Effector memory CD8-positive, alpha-beta T cell (primary cell): ENCODE data around the gene TTLL9.
"Not testable (repeated sequence)": the region's sequence is repeated elsewhere in the genome, so short reads cannot be mapped to it uniquely, and the experiment has no call there.

Experiments used
- ATAC-seq: fragments of 150-1000 bp; cut with Tn5 transposase; replicated peaks from 2 replicates; pipeline ENCODE4 v1.10.0; 2021; ENCODE audit warnings: mild to moderate bottlenecking, moderate library complexity
- DNase-seq, 3 experiments: peaks; one replicate each; pipeline ENCODE4 v3.0.0; 2021
- H3K27ac Mint-ChIP-seq, 2 donors: one replicate each; pipeline ENCODE4 v1.8.0; 2022; ENCODE audit warnings: mild to moderate bottlenecking in 2 of 2, mixed read lengths in 2 of 2, moderate library complexity in 2 of 2
- H3K27me3 Mint-ChIP-seq, 2 donors: one replicate each; pipeline ENCODE4 v1.8.0; 2022; ENCODE audit warnings: mixed read lengths in 2 of 2
- H3K36me3 Mint-ChIP-seq: one replicate; pipeline ENCODE4 v1.8.0; 2022; ENCODE audit warnings: mild to moderate bottlenecking, moderate library complexity, mixed read lengths; ENCODE audit not compliant: insufficient read depth
- H3K4me1 Mint-ChIP-seq, 2 donors: one replicate each; pipeline ENCODE4 v1.8.0; 2022; ENCODE audit warnings: low read depth in 2 of 2, mixed read lengths in 2 of 2
- H3K4me3 Mint-ChIP-seq, 2 donors: one replicate each; pipeline ENCODE4 v1.8.0; 2022; ENCODE audit warnings: mild to moderate bottlenecking in 2 of 2, mixed read lengths in 2 of 2, moderate library complexity in 2 of 2
- H3K9me3 Mint-ChIP-seq, 2 donors: one replicate each; pipeline ENCODE4 v1.8.0; 2022; ENCODE audit warnings: mixed read lengths in 2 of 2
- total RNA-seq, 9 experiments: gene quantifications; one replicate each; lab custom pipeline; 2026; lab: John Stamatoyannopoulos, UW

Gene TTLL9
- 0 to 0.18 (median 0) reads per million in 9 experiments for total RNA-seq

- Mint-ChIP-seq H3K27me3 (peaks cover 41 to 55% of the 10 kb centered on the region in 2 donors), H3K4me3 (peak within 1 kb of the TSS; percentile 82 to 85), H3K9me3 (no peaks in the 10 kb centered on the region), H3K27ac (peak within 1 kb of the TSS; percentile 5 to 59), H3K36me3 (peaks cover 4% of the 10 kb centered on the region), H3K4me1 (peaks cover 14% of the 10 kb centered on the region in 2 donors)
- peak; percentile 65 for ATAC-seq
- DNase-seq, result peak in 1 of 3 experiments; percentile 17
Observed at GRCh38 chr20:31869942-31870725, at the start of gene TTLL9, which contains the start of gene DUSP15. TTLL9 (plus strand) TSS chr20:31870634; CDS start chr20:31871127, 493 bp downstream. DUSP15 (minus strand) TSS chr20:31870527; CDS start chr20:31870337, 190 bp downstream.

- no peak overlapping the region for H3K27ac Mint-ChIP-seq
- DNase-seq (no peak), ATAC-seq (no peak)
- H3K9me3 Mint-ChIP-seq, result no peaks in the 10 kb centered on the region
- H3K27me3 Mint-ChIP-seq, result no peaks in the 10 kb centered on the region
- H3K4me3 Mint-ChIP-seq, result no peak overlapping the region
- H3K36me3 Mint-ChIP-seq, result no peaks in the 10 kb centered on the region
- peaks cover 4% of the 10 kb centered on the region in 2 donors for H3K4me1 Mint-ChIP-seq
Observed at GRCh38 chr20:31821427-31821826, 49.0 kb upstream of the TTLL9 start.

GRCh38 chr20:31822421-31823330 lies 47.8 kb upstream of the TTLL9 start:
- Mint-ChIP-seq H3K27ac (no peak overlapping the region), H3K27me3 (no peaks in the 10 kb centered on the region), H3K36me3 (no peaks in the 10 kb centered on the region), H3K4me1 (peaks cover 4% of the 10 kb centered on the region in 2 donors), H3K9me3 (no peaks in the 10 kb centered on the region), H3K4me3 (peak overlapping the region in 1 of 2 donors; percentile 59)
- peak; percentile 90 for ATAC-seq
- DNase-seq, result peak; percentile 72 to 75 (median 75)

GRCh38 chr20:31823360-31824124 lies 46.9 kb upstream of the TTLL9 start:
- H3K9me3 Mint-ChIP-seq, result no peaks in the 10 kb centered on the region
- H3K27me3 Mint-ChIP-seq, result no peaks in the 10 kb centered on the region
- no peak for DNase-seq
- H3K4me3 Mint-ChIP-seq, result no peak overlapping the region
- H3K4me1 Mint-ChIP-seq, result peaks cover 4% of the 10 kb centered on the region in 2 donors
- no peak overlapping the region for H3K27ac Mint-ChIP-seq
- no peak for ATAC-seq
- no peaks in the 10 kb centered on the region for H3K36me3 Mint-ChIP-seq

- DNase-seq (no peak), ATAC-seq (no peak)
- Mint-ChIP-seq H3K36me3 (no peaks in the 10 kb centered on the region), H3K9me3 (no peaks in the 10 kb centered on the region), H3K4me1 (peaks cover 4% of the 10 kb centered on the region in 2 donors), H3K27ac (no peak overlapping the region), H3K4me3 (no peak overlapping the region), H3K27me3 (no peaks in the 10 kb centered on the region)
Observed at GRCh38 chr20:31824125-31824485, 46.3 kb upstream of the TTLL9 start.

- Mint-ChIP-seq H3K36me3 (no peaks in the 10 kb centered on the region), H3K27ac (no peak overlapping the region), H3K4me1 (peaks cover 4% of the 10 kb centered on the region in 2 donors), H3K27me3 (no peaks in the 10 kb centered on the region), H3K9me3 (no peaks in the 10 kb centered on the region), H3K4me3 (no peak overlapping the region)
- ATAC-seq (no peak), DNase-seq (no peak)
Observed at GRCh38 chr20:31824554-31825313, 45.7 kb upstream of the TTLL9 start.

GRCh38 chr20:31826074-31826473 lies 44.4 kb upstream of the TTLL9 start:
- no peaks in the 10 kb centered on the region for H3K36me3 Mint-ChIP-seq
- ATAC-seq, result no peak
- no peak overlapping the region for H3K4me3 Mint-ChIP-seq
- H3K4me1 Mint-ChIP-seq, result peaks cover 4% of the 10 kb centered on the region in 2 donors
- H3K9me3 Mint-ChIP-seq, result no peaks in the 10 kb centered on the region
- no peak overlapping the region for H3K27ac Mint-ChIP-seq
- no peak for DNase-seq
- H3K27me3 Mint-ChIP-seq, result no peaks in the 10 kb centered on the region

GRCh38 chr20:31827059-31827458 lies 43.4 kb upstream of the TTLL9 start:
- no peaks in the 10 kb centered on the region for H3K27me3 Mint-ChIP-seq
- peaks cover 4% of the 10 kb centered on the region in 2 donors for H3K4me1 Mint-ChIP-seq
- H3K4me3 Mint-ChIP-seq, result no peak overlapping the region
- no peaks in the 10 kb centered on the region for H3K9me3 Mint-ChIP-seq
- no peak for ATAC-seq
- no peak overlapping the region for H3K27ac Mint-ChIP-seq
- no peak for DNase-seq
- no peaks in the 10 kb centered on the region for H3K36me3 Mint-ChIP-seq

GRCh38 chr20:31828016-31828415 lies 42.4 kb upstream of the TTLL9 start:
- H3K4me1 Mint-ChIP-seq, H3K9me3 Mint-ChIP-seq, H3K4me3 Mint-ChIP-seq, H3K36me3 Mint-ChIP-seq, ATAC-seq, H3K27ac Mint-ChIP-seq, DNase-seq, H3K27me3 Mint-ChIP-seq: not testable (repeated sequence)

GRCh38 chr20:31829731-31830130 lies 40.7 kb upstream of the TTLL9 start:
- Mint-ChIP-seq H3K4me1 (peaks cover 0 to 2% of the 10 kb centered on the region in 2 donors), H3K9me3 (no peaks in the 10 kb centered on the region), H3K4me3 (no peak overlapping the region), H3K27me3 (no peaks in the 10 kb centered on the region), H3K27ac (no peak overlapping the region), H3K36me3 (no peaks in the 10 kb centered on the region)
- ATAC-seq, result no peak
- DNase-seq, result no peak

GRCh38 chr20:31830406-31830981 lies 39.9 kb upstream of the TTLL9 start:
- ATAC-seq (no peak), DNase-seq (no peak)
- Mint-ChIP-seq H3K27me3 (no peaks in the 10 kb centered on the region), H3K4me1 (peaks cover 0 to 4% of the 10 kb centered on the region in 2 donors), H3K36me3 (no peaks in the 10 kb centered on the region), H3K9me3 (no peaks in the 10 kb centered on the region), H3K27ac (no peak overlapping the region), H3K4me3 (no peak overlapping the region)

- H3K4me3 Mint-ChIP-seq, result no peak overlapping the region
- no peaks in the 10 kb centered on the region for H3K36me3 Mint-ChIP-seq
- peaks cover 5 to 9% of the 10 kb centered on the region in 2 donors for H3K4me1 Mint-ChIP-seq
- no peaks in the 10 kb centered on the region for H3K9me3 Mint-ChIP-seq
- DNase-seq, result no peak
- ATAC-seq, result no peak
- no peak overlapping the region for H3K27ac Mint-ChIP-seq
- no peaks in the 10 kb centered on the region for H3K27me3 Mint-ChIP-seq
Observed at GRCh38 chr20:31831211-31831610, 39.2 kb upstream of the TTLL9 start.
